IMR-90 (cell line): ENCODE results near the gene AMD1. TPM values are rescaled to one million over a fixed set of nuclear protein-coding genes. Genes with fewer than 3 reads are reported as not detected.

Source experiments
- ATAC-seq: fragments of 200-7000 bp; cut with Tn5 transposase; 2 replicates; pipeline ENCODE4 v1.9.1; 2020; ENCODE audit warnings: low read depth, mild to moderate bottlenecking, moderate library complexity
- BruUV-seq: library from RNA; stranded (reverse); fragments of 400-500 nt; replicated peaks from 2 replicates; lab custom pipeline; 2021; lab: Mats Ljungman, UMichigan
- CTCF ChIA-PET: fragments of 300-600 bp; formaldehyde crosslinking; extraction: SDS; loops from one replicate; lab custom pipeline; 2021; ENCODE audit warnings: antibody characterized with exemption; lab: Yijun Ruan, JAX
- POLR2A ChIA-PET: fragments of 300-600 bp; sonication (Branson Sonifier 250); formaldehyde crosslinking; loops from one replicate; lab custom pipeline; 2022; ENCODE audit warnings: antibody characterized with exemption; ENCODE audit not compliant: unreplicated experiment; lab: Charles Lee
- DNase-seq: peaks from one replicate; pipeline ENCODE4 v3.0.0; 2013
- H2AFZ ChIP-seq: replicated peaks from 2 replicates; pipeline ENCODE3; 2013; ENCODE audit warnings: low read length, mild to moderate bottlenecking; ENCODE audit not compliant: poor library complexity
- H2AK5ac ChIP-seq: 2 replicates; pipeline ENCODE4 v1.6.1; 2013; ENCODE audit warnings: low read depth, low read length, inconsistent platforms
- H2AK9ac ChIP-seq: replicated peaks from 2 replicates; pipeline ENCODE3; 2013; ENCODE audit warnings: mild to moderate bottlenecking, low read depth, low read length, moderate library complexity; ENCODE audit not compliant: poor library complexity
- H2BK120ac ChIP-seq: 2 replicates; pipeline ENCODE4 v1.6.1; 2013; ENCODE audit warnings: low read depth, low read length, inconsistent platforms
- H2BK15ac ChIP-seq: 3 replicates; pipeline ENCODE4 v1.6.1; 2013; ENCODE audit warnings: low read depth, low read length, inconsistent platforms
- H2BK20ac ChIP-seq: 2 replicates; pipeline ENCODE4 v1.6.1; 2013; ENCODE audit warnings: low read depth, mild to moderate bottlenecking, inconsistent platforms, low read length, moderate library complexity
- H2BK5ac ChIP-seq: 2 replicates; pipeline ENCODE4 v1.6.1; 2013; ENCODE audit warnings: mild to moderate bottlenecking, low read depth, low read length, inconsistent platforms; ENCODE audit not compliant: poor library complexity, severe bottlenecking
- H3K14ac ChIP-seq: replicated peaks from 2 replicates; pipeline ENCODE4 v1.6.1; 2013; ENCODE audit warnings: low read depth, low read length, inconsistent platforms
- H3K18ac ChIP-seq: 2 replicates; pipeline ENCODE4 v1.6.1; 2013; ENCODE audit warnings: low read depth, low read length, control low read depth
- H3K23ac ChIP-seq: 2 replicates; pipeline ENCODE4 v1.6.1; 2013; ENCODE audit warnings: low read depth, low read length, inconsistent platforms
- H3K27ac ChIP-seq: 2 replicates; pipeline ENCODE4 v1.5.1; 2013; ENCODE audit warnings: mild to moderate bottlenecking, control low read depth, low read length; ENCODE audit not compliant: insufficient read depth
- H3K27me3 ChIP-seq: 2 replicates; pipeline ENCODE4 v1.6.1; 2013; ENCODE audit warnings: low read length; ENCODE audit not compliant: control insufficient read depth, insufficient read depth
- H3K36me3 ChIP-seq: 2 replicates; pipeline ENCODE4 v1.6.1; 2013; ENCODE audit warnings: low read length, mixed read lengths; ENCODE audit not compliant: control insufficient read depth, insufficient read depth
- H3K4ac ChIP-seq: 2 replicates; pipeline ENCODE4 v1.6.1; 2013; ENCODE audit warnings: low read depth, low read length, inconsistent platforms
- H3K4me1 ChIP-seq: 2 replicates; pipeline ENCODE4 v1.6.1; 2013; ENCODE audit warnings: low read length, mixed read lengths; ENCODE audit not compliant: control insufficient read depth, insufficient read depth
- H3K4me2 ChIP-seq: 2 replicates; pipeline ENCODE4 v1.6.1; 2013; ENCODE audit warnings: low read depth, mild to moderate bottlenecking, control low read depth, low read length, moderate library complexity
- H3K4me3 ChIP-seq: 2 replicates; pipeline ENCODE4 v1.5.1; 2013; ENCODE audit warnings: low read depth, mild to moderate bottlenecking, control low read depth, low read length, moderate library complexity; ENCODE audit not compliant: insufficient read depth
- H3K56ac ChIP-seq: 2 replicates; pipeline ENCODE4 v1.6.1; 2013; ENCODE audit warnings: low read length, inconsistent platforms; ENCODE audit not compliant: insufficient read depth; ENCODE audit errors: extremely low read depth
- H3K79me1 ChIP-seq, 2 experiments: 2 replicates each; pipeline ENCODE4 v1.6.1; 2013; ENCODE audit warnings: low read length in 2 of 2, inconsistent platforms in 1 of 2, low read depth in 1 of 2
- H3K9ac ChIP-seq: 2 replicates; pipeline ENCODE4 v1.6.1; 2013; ENCODE audit warnings: low read depth, low read length, control low read depth
- H3K9me1 ChIP-seq: 2 replicates; pipeline ENCODE4 v1.6.1; 2013; ENCODE audit warnings: low read length, inconsistent platforms; ENCODE audit not compliant: insufficient read depth
- H3K9me3 ChIP-seq: 2 replicates; pipeline ENCODE4 v1.6.1; 2013; ENCODE audit warnings: low read length; ENCODE audit not compliant: control insufficient read depth, insufficient read depth
- H4K20me1 ChIP-seq: 2 replicates; pipeline ENCODE4 v1.6.1; 2013; ENCODE audit warnings: low read length, inconsistent platforms; ENCODE audit not compliant: insufficient read depth
- H4K5ac ChIP-seq: 2 replicates; pipeline ENCODE4 v1.6.1; 2013; ENCODE audit warnings: mild to moderate bottlenecking, low read depth, low read length, control low read depth
- H4K8ac ChIP-seq, 2 experiments: 2 replicates each; pipeline ENCODE4 v1.6.1; 2013; ENCODE audit warnings: low read depth in 2 of 2, low read length in 2 of 2, control low read depth in 1 of 2, inconsistent platforms in 1 of 2
- H4K91ac ChIP-seq: 2 replicates; pipeline ENCODE4 v1.6.1; 2013; ENCODE audit warnings: low read depth, low read length, inconsistent platforms; ENCODE audit not compliant: insufficient read depth
- MAFK ChIP-seq: IDR thresholded peaks from 2 replicates; pipeline ENCODE4 v1.6.1; 2012; ENCODE audit warnings: low read depth, low read length, improper control_type of control experiment
- NFE2L2 ChIP-seq: fragments of 150-350 bp; IDR thresholded peaks from 2 replicates; pipeline ENCODE4 v1.6.1; 2016; ENCODE audit warnings: low read depth, mild to moderate bottlenecking, low read length
- WGBS, 2 experiments: methylation state at CpG; one replicate each; pipeline versions ENCODE4 v1.1.5 to v1.1.7; 2013; ENCODE audit warnings: missing lambda C conversion rate in 2 of 2; ENCODE audit not compliant: insufficient read length in 1 of 2; ENCODE audit errors: extremely low coverage in 2 of 2; 5-methylcytosine and 5-hydroxymethylcytosine counted together
- dilution Hi-C: fragments of 300-500 bp; cut with HindIII; formaldehyde crosslinking; loops from one replicate; pipeline ENCODE4 v1.14.3; 2018; ENCODE audit warnings: low sequenced_read_pairs; ENCODE audit not compliant: unreplicated experiment
- in situ Hi-C: fragments of 300-500 bp; cut with MboI; formaldehyde crosslinking; loops from 3 replicates; pipeline ENCODE4 v1.14.3; 2019; ENCODE audit warnings: low sequenced_read_pairs, inconsistent platforms, mixed read lengths
- intact Hi-C: fragments of 100-400 bp; cut with micrococcal nuclease; formaldehyde crosslinking; loops from 2 replicates; pipeline ENCODE4 v1.10.0; 2022
- polyA plus RNA-seq, 3 experiments: library from polyadenylated mRNA; depleted of rRNA; stranded (reverse); fragments of >200 nt; gene quantifications; 2 replicates each; pipeline ENCODE4 v1.2.3, GENCODE V29; 2012; ENCODE audit warnings: low replicate concordance in 1 of 3
- total RNA-seq: library from RNA; depleted of rRNA; stranded (reverse); fragments of >200 nt; gene quantifications from 2 replicates; pipeline ENCODE4 v1.2.3, GENCODE V29; 2012

The AMD1 gene
- total and polyA plus RNA-seq, 2 of the 4 experiments (the other 2 are of a cell fraction), result 32.2 to 65.8 TPM

- H3K4me3 ChIP-seq, result no peak overlapping the region
- no peak overlapping the region for H3K56ac ChIP-seq
- dilution Hi-C loops (no loop called here), intact Hi-C loops (no loop called here), in situ Hi-C loops (no loop called here)
- H2BK20ac ChIP-seq, result no peak overlapping the region
- ATAC-seq (no peak), DNase-seq (no peak)
- no peak overlapping the region for H4K5ac ChIP-seq
- no TSS peak for BruUV-seq
- no peaks in the 10 kb centered on the region for H3K79me1 ChIP-seq
- H3K36me3 ChIP-seq, result no peaks in the 10 kb centered on the region
- H2BK5ac ChIP-seq, result no peak overlapping the region
- H3K14ac ChIP-seq, result no peak overlapping the region
- no peak overlapping the region for H4K91ac ChIP-seq
- no peak overlapping the region for H3K18ac ChIP-seq
- 100% methylated on average over 2 of the region's 12 CpGs; no CpG with 5 or more reads in 1 of the 2 experiments for WGBS, 2 experiments
- H2BK120ac ChIP-seq, result no peak overlapping the region
- no peaks in the 10 kb centered on the region for H4K20me1 ChIP-seq
- no peak overlapping the region for H4K8ac ChIP-seq
- no peak overlapping the region for H3K23ac ChIP-seq
- no peak overlapping the region for H3K27ac ChIP-seq
- no peak for TF ChIP-seq MAFK
- TF ChIP-seq NFE2L2, result no peak
- no peak overlapping the region for H3K4me2 ChIP-seq
- no peak overlapping the region for H3K9ac ChIP-seq
- ChIA-PET POLR2A (no interaction called here), CTCF (no interaction called here)
- H3K9me3 ChIP-seq, result no peaks in the 10 kb centered on the region
- no peaks in the 10 kb centered on the region for H3K27me3 ChIP-seq
- H3K4ac ChIP-seq, result no peak overlapping the region
- H2BK15ac ChIP-seq, result no peak overlapping the region
- no peak overlapping the region for H2AK5ac ChIP-seq
- H2AFZ ChIP-seq, result peak overlapping the region; percentile 32
- no peaks in the 10 kb centered on the region for H3K4me1 ChIP-seq
- H2AK9ac ChIP-seq, result no peak overlapping the region
- H3K9me1 ChIP-seq, result no peaks in the 10 kb centered on the region
Measured at GRCh38 chr6:110859335-110859792, 15.2 kb upstream of the AMD1 start.
